ENCODE data around the gene RPP40. TPM values are rescaled to one million over a fixed set of nuclear protein-coding genes. Genes with fewer than 3 reads are reported as not detected.

RPP40 gene
- polyA plus RNA-seq, 1 donor from 2014 or later: 16.2 TPM

DNA sequence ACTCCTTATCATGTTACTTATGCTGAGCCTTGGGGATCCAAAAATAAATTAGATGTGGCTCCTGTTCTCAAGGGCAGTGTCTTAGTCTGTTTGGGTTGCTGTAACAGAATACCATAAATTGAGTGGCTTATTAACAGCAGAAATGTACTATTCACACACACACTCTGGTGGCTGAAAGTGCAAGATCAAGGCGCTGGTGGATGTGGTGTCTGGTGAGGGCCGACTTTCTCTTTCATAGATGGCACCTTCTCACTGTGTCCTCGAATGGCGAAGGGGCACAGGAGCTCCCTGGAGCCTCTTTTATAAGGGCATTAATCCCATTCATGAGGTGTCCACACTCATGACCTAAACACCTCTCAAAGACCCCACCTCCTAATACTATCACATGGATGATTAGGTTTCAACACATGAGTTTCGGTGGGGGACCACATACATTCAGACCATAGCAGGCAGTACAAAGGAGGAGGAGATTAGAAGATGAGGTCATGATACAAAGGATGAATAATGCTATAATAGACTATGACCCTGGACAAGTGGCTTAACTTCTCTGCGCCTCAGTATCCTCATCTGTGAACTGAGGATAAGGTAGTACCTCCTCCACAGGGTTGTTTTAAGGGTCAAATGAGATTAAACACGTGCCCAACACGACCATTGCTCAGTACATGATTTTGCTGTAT lies 34.1 kb downstream of the RPP40 start:
- H3K27ac ChIP-seq (ENCODE audit: low read length): no peak overlapping the region
- H3K27me3 ChIP-seq (ENCODE audit: insufficient read depth, low read depth, low read length): no peaks in the 10 kb centered on the region
- H4K20me1 ChIP-seq (ENCODE audit: insufficient read depth): no peaks in the 10 kb centered on the region
- no peak overlapping the region for H3K4me2 ChIP-seq (ENCODE audit: low read length)
- H3K9me3 ChIP-seq (ENCODE audit: low read length): no peaks in the 10 kb centered on the region
- H2AFZ ChIP-seq (ENCODE audit: low read depth, low read length): no peak overlapping the region
- no peaks in the 10 kb centered on the region for H3K9me2 ChIP-seq (ENCODE audit: insufficient read depth, low read length)
- TF ChIP-seq SMC3 (conservative IDR thresholded peaks at IDR 0.05; ENCODE audit: poor library complexity) (no peak), EP300 (conservative IDR thresholded peaks at IDR 0.05; ENCODE audit: poor library complexity, severe bottlenecking) (no peak), TAF1 (IDR thresholded peaks at IDR 0.05; ENCODE audit: low read depth) (no peak), EZH2 (IDR thresholded peaks at IDR 0.05; ENCODE audit: borderline replicate concordance, insufficient read depth, low read length, poor library complexity, severe bottlenecking) (no peak), MXI1 (conservative IDR thresholded peaks at IDR 0.05; ENCODE audit: poor library complexity, severe bottlenecking) (no peak), RAD21 (conservative IDR thresholded peaks at IDR 0.05) (no peak), POLR2AphosphoS5 (IDR thresholded peaks at IDR 0.05) (no peak)
- TF ChIP-seq, protein P1, sequence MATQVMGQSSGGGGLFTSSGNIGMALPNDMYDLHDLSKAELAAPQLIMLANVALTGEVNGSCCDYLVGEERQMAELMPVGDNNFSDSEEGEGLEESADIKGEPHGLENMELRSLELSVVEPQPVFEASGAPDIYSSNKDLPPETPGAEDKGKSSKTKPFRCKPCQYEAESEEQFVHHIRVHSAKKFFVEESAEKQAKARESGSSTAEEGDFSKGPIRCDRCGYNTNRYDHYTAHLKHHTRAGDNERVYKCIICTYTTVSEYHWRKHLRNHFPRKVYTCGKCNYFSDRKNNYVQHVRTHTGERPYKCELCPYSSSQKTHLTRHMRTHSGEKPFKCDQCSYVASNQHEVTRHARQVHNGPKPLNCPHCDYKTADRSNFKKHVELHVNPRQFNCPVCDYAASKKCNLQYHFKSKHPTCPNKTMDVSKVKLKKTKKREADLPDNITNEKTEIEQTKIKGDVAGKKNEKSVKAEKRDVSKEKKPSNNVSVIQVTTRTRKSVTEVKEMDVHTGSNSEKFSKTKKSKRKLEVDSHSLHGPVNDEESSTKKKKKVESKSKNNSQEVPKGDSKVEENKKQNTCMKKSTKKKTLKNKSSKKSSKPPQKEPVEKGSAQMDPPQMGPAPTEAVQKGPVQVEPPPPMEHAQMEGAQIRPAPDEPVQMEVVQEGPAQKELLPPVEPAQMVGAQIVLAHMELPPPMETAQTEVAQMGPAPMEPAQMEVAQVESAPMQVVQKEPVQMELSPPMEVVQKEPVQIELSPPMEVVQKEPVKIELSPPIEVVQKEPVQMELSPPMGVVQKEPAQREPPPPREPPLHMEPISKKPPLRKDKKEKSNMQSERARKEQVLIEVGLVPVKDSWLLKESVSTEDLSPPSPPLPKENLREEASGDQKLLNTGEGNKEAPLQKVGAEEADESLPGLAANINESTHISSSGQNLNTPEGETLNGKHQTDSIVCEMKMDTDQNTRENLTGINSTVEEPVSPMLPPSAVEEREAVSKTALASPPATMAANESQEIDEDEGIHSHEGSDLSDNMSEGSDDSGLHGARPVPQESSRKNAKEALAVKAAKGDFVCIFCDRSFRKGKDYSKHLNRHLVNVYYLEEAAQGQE (IDR thresholded peaks at IDR 0.05; ENCODE audit: borderline replicate concordance): no peak
- TF ChIP-seq, protein P2, sequence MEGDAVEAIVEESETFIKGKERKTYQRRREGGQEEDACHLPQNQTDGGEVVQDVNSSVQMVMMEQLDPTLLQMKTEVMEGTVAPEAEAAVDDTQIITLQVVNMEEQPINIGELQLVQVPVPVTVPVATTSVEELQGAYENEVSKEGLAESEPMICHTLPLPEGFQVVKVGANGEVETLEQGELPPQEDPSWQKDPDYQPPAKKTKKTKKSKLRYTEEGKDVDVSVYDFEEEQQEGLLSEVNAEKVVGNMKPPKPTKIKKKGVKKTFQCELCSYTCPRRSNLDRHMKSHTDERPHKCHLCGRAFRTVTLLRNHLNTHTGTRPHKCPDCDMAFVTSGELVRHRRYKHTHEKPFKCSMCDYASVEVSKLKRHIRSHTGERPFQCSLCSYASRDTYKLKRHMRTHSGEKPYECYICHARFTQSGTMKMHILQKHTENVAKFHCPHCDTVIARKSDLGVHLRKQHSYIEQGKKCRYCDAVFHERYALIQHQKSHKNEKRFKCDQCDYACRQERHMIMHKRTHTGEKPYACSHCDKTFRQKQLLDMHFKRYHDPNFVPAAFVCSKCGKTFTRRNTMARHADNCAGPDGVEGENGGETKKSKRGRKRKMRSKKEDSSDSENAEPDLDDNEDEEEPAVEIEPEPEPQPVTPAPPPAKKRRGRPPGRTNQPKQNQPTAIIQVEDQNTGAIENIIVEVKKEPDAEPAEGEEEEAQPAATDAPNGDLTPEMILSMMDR (IDR thresholded peaks at IDR 0.05; ENCODE audit: poor library complexity, severe bottlenecking): no peak
- H3K9ac ChIP-seq (ENCODE audit: low read length): no peak overlapping the region
- no peaks in the 10 kb centered on the region for H3K79me2 ChIP-seq (replicated peaks; ENCODE audit: insufficient read depth, low read length)
- no peaks in the 10 kb centered on the region for H3K36me3 ChIP-seq (ENCODE audit: insufficient read depth, low read length)
- no peak overlapping the region for H3K4me3 ChIP-seq (ENCODE audit: low read length)
- H3F3A ChIP-seq (ENCODE audit: insufficient read depth, low read length, poor library complexity, severe bottlenecking): no peaks in the 10 kb centered on the region

DNA sequence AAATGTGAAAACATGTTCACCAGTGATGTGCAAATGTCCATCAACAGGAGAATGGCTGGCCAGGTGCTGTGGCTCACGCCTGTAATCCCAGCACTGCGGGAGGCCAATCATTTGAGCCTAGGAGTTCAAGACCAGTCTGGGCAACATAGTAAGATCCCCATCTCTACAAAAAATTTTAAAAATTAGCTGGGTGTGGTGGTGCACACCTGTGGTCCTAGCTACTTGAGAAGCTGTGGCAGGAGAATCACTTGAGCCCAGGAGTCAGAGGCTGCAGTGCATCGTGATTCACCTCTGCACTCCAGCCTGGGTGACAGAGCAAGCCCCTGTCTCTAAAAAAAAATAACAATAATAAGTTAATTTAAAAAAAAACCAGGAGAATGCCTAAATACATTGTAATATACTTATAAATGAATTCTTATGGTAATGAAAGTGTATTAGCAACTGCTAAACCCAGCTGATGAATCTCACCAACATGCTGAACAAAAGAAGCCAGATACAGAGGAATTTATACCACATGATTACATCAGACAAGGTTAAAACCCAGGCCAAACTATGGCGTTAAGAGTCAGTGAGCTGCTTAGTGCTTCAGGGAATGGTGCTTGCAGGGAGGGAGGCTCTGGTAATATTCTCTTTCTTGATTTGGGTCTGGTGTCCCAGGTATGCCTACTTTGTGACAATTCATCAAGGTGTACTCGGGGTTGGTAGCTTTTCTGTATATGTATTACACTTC lies 36.4 kb downstream of the RPP40 start:
- no peak overlapping the region for H2AFZ ChIP-seq (ENCODE audit: low read depth, low read length)
- H3K9me2 ChIP-seq (ENCODE audit: insufficient read depth, low read length): no peaks in the 10 kb centered on the region
- TF ChIP-seq, protein P1 (IDR thresholded peaks at IDR 0.05; ENCODE audit: borderline replicate concordance): no peak
- TF ChIP-seq MXI1 (conservative IDR thresholded peaks at IDR 0.05; ENCODE audit: poor library complexity, severe bottlenecking) (no peak), SMC3 (conservative IDR thresholded peaks at IDR 0.05; ENCODE audit: poor library complexity) (no peak), EP300 (conservative IDR thresholded peaks at IDR 0.05; ENCODE audit: poor library complexity, severe bottlenecking) (no peak), POLR2AphosphoS5 (IDR thresholded peaks at IDR 0.05) (no peak)
- TF ChIP-seq, protein P2 (IDR thresholded peaks at IDR 0.05; ENCODE audit: poor library complexity, severe bottlenecking): no peak
- H3K9ac ChIP-seq (ENCODE audit: low read length): no peak overlapping the region
- no peaks in the 10 kb centered on the region for H3F3A ChIP-seq (ENCODE audit: insufficient read depth, low read length, poor library complexity, severe bottlenecking)
- no peaks in the 10 kb centered on the region for H3K79me2 ChIP-seq (replicated peaks; ENCODE audit: insufficient read depth, low read length)
- no peaks in the 10 kb centered on the region for H3K27me3 ChIP-seq (ENCODE audit: insufficient read depth, low read depth, low read length)
- no peaks in the 10 kb centered on the region for H3K36me3 ChIP-seq (ENCODE audit: insufficient read depth, low read length)
- H3K27ac ChIP-seq (ENCODE audit: low read length): no peak overlapping the region
- H4K20me1 ChIP-seq (ENCODE audit: insufficient read depth): no peaks in the 10 kb centered on the region
- H3K9me3 ChIP-seq (ENCODE audit: low read length): no peaks in the 10 kb centered on the region
- H3K4me3 ChIP-seq (ENCODE audit: low read length): no peak overlapping the region
- no peak overlapping the region for H3K4me2 ChIP-seq (ENCODE audit: low read length)
